K562 (cell line): ENCODE measurements around the gene MYO9A. TPM values are rescaled to one million over a fixed set of nuclear protein-coding genes. Genes with fewer than 3 reads are reported as not detected.

Experiments used
- ATAC-seq: fragments of 200-7000 bp; cut with Tn5 transposase; 3 replicates; pipeline ENCODE4 v1.9.1; 2020; ENCODE audit warnings: moderate library complexity
- BruUV-seq: library from RNA; stranded (reverse); fragments of 400-500 nt; replicated peaks from 2 replicates; lab custom pipeline; 2021; lab: Mats Ljungman, UMichigan
- CTCF ChIA-PET: fragments of 300-600 bp; formaldehyde crosslinking; extraction: SDS; loops from one replicate; lab custom pipeline; 2021; ENCODE audit warnings: low intra/inter-chr PET ratio; lab: Yijun Ruan, JAX
- POLR2A ChIA-PET: fragments of 300-600, 350-650 bp; sonication (Branson Sonifier 250); formaldehyde crosslinking; extraction: SDS; loops from one replicate; lab custom pipeline; 2021; ENCODE audit warnings: antibody characterized with exemption, inconsistent platforms; lab: Yijun Ruan, JAX
- DNase-seq, 4 experiments: peaks; one replicate each; pipeline versions ENCODE4 v3.0.0 to v3.0.0-alpha.2; 2011 to 2018; ENCODE audit warnings: low spot score in 3 of 4, mixed read lengths in 3 of 4; ENCODE audit errors: extremely low read depth in 1 of 4
- FAIRE-seq: peaks from 2 replicates; lab custom pipeline; 2011; peaks lifted over from hg19 to GRCh38; lab: Jason Lieb, UNC
- H2AFZ ChIP-seq: 2 replicates; pipeline ENCODE4 v1.6.0; 2011; ENCODE audit warnings: low read depth, low read length, control low read depth, inconsistent platforms
- H3K27ac ChIP-seq: fragments of 200-600 bp; 3 replicates; pipeline ENCODE4 v1.8.0; 2011; ENCODE audit warnings: low read depth, mild to moderate bottlenecking, control low read depth, inconsistent platforms, low read length, moderate library complexity, mixed read lengths; ENCODE audit errors: extremely low read depth
- H3K27me3 ChIP-seq, 2 experiments: fragments of 300-600 bp in 1 of 2; 2 replicates in 1 of 2; 3 replicates in 1 of 2; pipeline versions ENCODE4 v1.6.0 to v1.8.0; 2011; ENCODE audit warnings: inconsistent platforms in 2 of 2, low read length in 2 of 2, mild to moderate bottlenecking in 1 of 2, mixed read lengths in 1 of 2, moderate library complexity in 1 of 2; ENCODE audit not compliant: control insufficient read depth in 2 of 2, insufficient read depth in 2 of 2
- H3K36me3 ChIP-seq: fragments of 300-600 bp; 3 replicates; pipeline ENCODE4 v1.8.0; 2011; ENCODE audit warnings: mild to moderate bottlenecking, low read length, inconsistent platforms; ENCODE audit not compliant: control insufficient read depth, insufficient read depth
- H3K4me1 ChIP-seq, 2 experiments: fragments of 200-600 bp in 1 of 2; replicated peaks in 1 of 2; 2 replicates in 1 of 2; 3 replicates in 1 of 2; pipeline versions ENCODE4 v1.5.1 to v1.8.0; 2011; ENCODE audit warnings: inconsistent platforms in 2 of 2, low read length in 2 of 2, mild to moderate bottlenecking in 1 of 2, mixed read lengths in 1 of 2, moderate library complexity in 1 of 2; ENCODE audit not compliant: control insufficient read depth in 2 of 2, insufficient read depth in 2 of 2
- H3K4me2 ChIP-seq: 2 replicates; pipeline ENCODE4 v1.6.1; 2011; ENCODE audit warnings: low read length, control low read depth, inconsistent platforms, mixed read lengths; ENCODE audit not compliant: insufficient read depth
- H3K4me3 ChIP-seq: fragments of 200-600 bp; sonication (generic), shearing (Covaris generic); 2 replicates; pipeline ENCODE4 v1.5.1; 2016; ENCODE audit warnings: control low read depth, inconsistent platforms
- H3K79me2 ChIP-seq: fragments of 200-600 bp; 3 replicates; pipeline ENCODE4 v1.8.0; 2011; ENCODE audit warnings: low read length, inconsistent platforms; ENCODE audit not compliant: control insufficient read depth, insufficient read depth
- H3K9ac ChIP-seq, 2 experiments: 2 replicates each; pipeline versions ENCODE4 v1.6.0 to v1.6.1; 2011; ENCODE audit warnings: low read depth in 2 of 2, low read length in 2 of 2, control low read depth in 1 of 2, inconsistent platforms in 1 of 2, mild to moderate bottlenecking in 1 of 2, mixed read lengths in 1 of 2; ENCODE audit not compliant: insufficient read depth in 1 of 2
- H3K9me1 ChIP-seq: one replicate; pipeline ENCODE4 v1.6.0; 2011; ENCODE audit warnings: inconsistent platforms, mild to moderate bottlenecking, low read length, moderate library complexity; ENCODE audit not compliant: control insufficient read depth, insufficient read depth
- H3K9me3 ChIP-seq: replicated peaks from 2 replicates; pipeline ENCODE4 v1.5.1; 2011; ENCODE audit warnings: low read depth, low read length, inconsistent platforms; ENCODE audit not compliant: control insufficient read depth, insufficient read depth
- H4K20me1 ChIP-seq: replicated peaks from 2 replicates; pipeline ENCODE4 v1.6.1; 2011; ENCODE audit warnings: low read length, inconsistent platforms, mixed read lengths; ENCODE audit not compliant: control insufficient read depth, insufficient read depth
- BRF1 ChIP-seq: IDR thresholded peaks from 3 replicates; pipeline ENCODE4 v1.6.1; 2011; ENCODE audit warnings: borderline replicate concordance, mild to moderate bottlenecking; ENCODE audit not compliant: insufficient read length; ENCODE audit errors: extremely low read depth
- CHD2 ChIP-seq: IDR thresholded peaks from 2 replicates; pipeline ENCODE4 v1.6.1; 2011; ENCODE audit warnings: low read depth, low read length
- HDAC8 ChIP-seq: fragments of 450-650 bp; IDR thresholded peaks from 2 replicates; pipeline ENCODE4 v1.6.1; 2016; ENCODE audit warnings: mild to moderate bottlenecking, missing genetic modification characterization, moderate library complexity, missing compliant biosample characterization
- HNRNPLL ChIP-seq: fragments of 200-400 bp; formaldehyde crosslinking; IDR thresholded peaks from 2 replicates; pipeline ENCODE4 v1.6.1; 2017; ENCODE audit warnings: low read length, low read depth, mild to moderate bottlenecking; ENCODE audit not compliant: poor library complexity, severe bottlenecking
- NR1H2 ChIP-seq: sonication (generic); formaldehyde crosslinking; IDR thresholded peaks from 2 replicates; pipeline ENCODE4 v1.4.0; 2020; ENCODE audit warnings: mild to moderate bottlenecking, missing genetic modification reagents
- NUFIP1 ChIP-seq: fragments of 450-650 bp; IDR thresholded peaks from 2 replicates; pipeline ENCODE4 v1.6.1; 2018; ENCODE audit not compliant: partially characterized antibody
- POLR2B ChIP-seq: fragments of 450-650 bp; IDR thresholded peaks from 2 replicates; pipeline ENCODE4 v1.6.1; 2018; ENCODE audit warnings: low read depth; ENCODE audit not compliant: partially characterized antibody
- SRSF9 ChIP-seq: fragments of 200-400 bp; formaldehyde crosslinking; IDR thresholded peaks from 2 replicates; pipeline ENCODE4 v1.6.1; 2017; ENCODE audit warnings: low read depth, low read length, borderline replicate concordance
- TAF7 ChIP-seq: fragments of 450-650 bp; IDR thresholded peaks from 2 replicates; pipeline ENCODE4 v1.6.1; 2016; ENCODE audit warnings: missing genetic modification characterization, missing compliant biosample characterization
- ZNF174 ChIP-seq: fragments of 250-450 bp; sonication (Bioruptor Pico); IDR thresholded peaks from 2 replicates; pipeline ENCODE4 v1.4.0; 2020; ENCODE audit warnings: mild to moderate bottlenecking
- ZNF717 ChIP-seq: fragments of 250-450 bp; sonication (Bioruptor Pico); IDR thresholded peaks from 2 replicates; pipeline ENCODE4 v1.5.0; 2021
- ZNF785 ChIP-seq: fragments of 250-450 bp; sonication (Bioruptor Pico); IDR thresholded peaks from 2 replicates; pipeline ENCODE4 v1.4.0; 2020; ENCODE audit warnings: mild to moderate bottlenecking
- WGBS: fragments of 100-300 bp; shearing (Covaris generic); methylation state at CpG from one replicate; pipeline ENCODE4 v1.1.6; 2016; ENCODE audit warnings: low coverage, mixed read lengths; ENCODE audit not compliant: insufficient coverage; ENCODE audit errors: missing lambda C conversion rate; 5-methylcytosine and 5-hydroxymethylcytosine counted together
- in situ Hi-C: fragments of 300-500 bp; cut with MboI; formaldehyde crosslinking; loops from 4 replicates; pipeline ENCODE4 v1.15.0; 2018; ENCODE audit warnings: inconsistent platforms, mixed read lengths
- intact Hi-C: fragments of 100-400 bp; cut with micrococcal nuclease; formaldehyde crosslinking; loops from 2 replicates; pipeline ENCODE4 v1.14.2; 2022
- polyA plus RNA-seq, 8 experiments: library from polyadenylated mRNA; depleted of rRNA in 4 of 8; stranded (reverse) in 5 of 8; unstranded in 3 of 8; fragments of >200 nt; fragmentation: Nextera tagmentation in 2 of 8; fragmentation: Illumina TruSeq in 1 of 8; extraction: Ambion mirVana in 2 of 8; extraction: Trizol in 1 of 8; gene quantifications; 2 replicates each; pipeline versions ENCODE4 v1.2.1 to v1.2.3, GENCODE V29; 2011 to 2014; ENCODE audit warnings: inconsistent platforms in 1 of 8, missing spikeins in 1 of 8
- total RNA-seq, 7 experiments: library from RNA; depleted of rRNA in 6 of 7; stranded (reverse); fragments of >200 nt in 6 of 7; fragmentation: Illumina TruSeq in 2 of 7; extraction: Trizol in 2 of 7; gene quantifications; 2 replicates each; pipeline versions ENCODE4 v1.2.1 to v1.2.3, GENCODE V29; 2011 to 2021; ENCODE audit warnings: low replicate concordance in 1 of 7
- TF ChIP-seq, protein P1 (sequence below): fragments of 450-650 bp; formaldehyde crosslinking; IDR thresholded peaks from 2 replicates; pipeline ENCODE4 v1.4.0; 2020; ENCODE audit warnings: mild to moderate bottlenecking, moderate library complexity
- TF ChIP-seq, protein P2 (sequence below): fragments of 450-650 bp; IDR thresholded peaks from 2 replicates; pipeline ENCODE4 v1.6.1; 2016; ENCODE audit warnings: mild to moderate bottlenecking

MYO9A gene
- total and polyA plus RNA-seq, 9 of the 15 experiments (the other 6 are each of a cell fraction or from before 2014, with no cell fraction given) = 1.9 to 15.4 (median 5.8) TPM

DNA sequence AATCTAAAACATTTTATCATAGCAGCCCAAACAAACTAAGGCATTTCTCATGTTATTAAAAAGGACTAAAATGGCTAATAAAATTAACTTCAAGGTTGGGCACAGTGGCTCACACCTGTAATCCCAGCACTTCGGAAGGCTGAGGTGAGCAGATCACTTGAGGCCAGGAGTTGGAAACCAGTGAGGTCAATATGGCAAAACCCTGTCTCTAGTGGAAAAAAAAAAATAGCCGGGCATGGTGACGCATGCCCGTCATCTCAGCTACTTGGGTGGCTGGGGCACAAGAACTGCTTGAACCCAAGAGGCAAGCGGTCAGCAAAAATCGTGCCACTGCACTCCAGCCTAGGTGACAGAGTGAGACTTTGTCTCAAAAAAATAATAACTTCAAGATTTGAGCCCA is 197.4 kb downstream of the MYO9A start:
- H3K27ac ChIP-seq = no peak overlapping the region
- H3K79me2 ChIP-seq = no peaks in the 10 kb centered on the region
- H3K4me2 ChIP-seq = no peak overlapping the region
- ChIA-PET POLR2A (interaction anchor here (1.4 kb wide), 1 partner anchor 9 kb away, joined by 3 read pairs; no protein-coding TSS in a partner anchor), CTCF (no interaction called here)
- no peaks in the 10 kb centered on the region for H4K20me1 ChIP-seq
- FAIRE-seq (no peak), ATAC-seq (no peak), DNase-seq (no peak)
- H3K9me3 ChIP-seq = no peaks in the 10 kb centered on the region
- BruUV-seq = no TSS peak
- no peaks in the 10 kb centered on the region for H3K36me3 ChIP-seq
- H3K4me3 ChIP-seq = no peak overlapping the region
- no peaks in the 10 kb centered on the region for H3K27me3 ChIP-seq
- WGBS = 46% methylated on average over 6 of the region's 6 CpGs
- H3K9me1 ChIP-seq = no peaks in the 10 kb centered on the region
- in situ Hi-C loops = no loop called here
- intact Hi-C loops = no loop called here
- no peak overlapping the region for H3K9ac ChIP-seq
- TF ChIP-seq, protein P1, sequence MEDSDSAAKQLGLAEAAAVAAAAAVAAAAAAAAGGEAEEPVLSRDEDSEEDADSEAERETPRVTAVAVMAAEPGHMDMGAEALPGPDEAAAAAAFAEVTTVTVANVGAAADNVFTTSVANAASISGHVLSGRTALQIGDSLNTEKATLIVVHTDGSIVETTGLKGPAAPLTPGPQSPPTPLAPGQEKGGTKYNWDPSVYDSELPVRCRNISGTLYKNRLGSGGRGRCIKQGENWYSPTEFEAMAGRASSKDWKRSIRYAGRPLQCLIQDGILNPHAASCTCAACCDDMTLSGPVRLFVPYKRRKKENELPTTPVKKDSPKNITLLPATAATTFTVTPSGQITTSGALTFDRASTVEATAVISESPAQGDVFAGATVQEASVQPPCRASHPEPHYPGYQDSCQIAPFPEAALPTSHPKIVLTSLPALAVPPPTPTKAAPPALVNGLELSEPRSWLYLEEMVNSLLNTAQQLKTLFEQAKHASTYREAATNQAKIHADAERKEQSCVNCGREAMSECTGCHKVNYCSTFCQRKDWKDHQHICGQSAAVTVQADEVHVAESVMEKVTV (CRISPR knock-in tag) = no peak
- TF ChIP-seq ZNF785 (no peak), SRSF9 (no peak), NR1H2 (CRISPR knock-in tag) (no peak)
- H3K4me1 ChIP-seq = no peaks in the 10 kb centered on the region
- no peak overlapping the region for H2AFZ ChIP-seq

DNA sequence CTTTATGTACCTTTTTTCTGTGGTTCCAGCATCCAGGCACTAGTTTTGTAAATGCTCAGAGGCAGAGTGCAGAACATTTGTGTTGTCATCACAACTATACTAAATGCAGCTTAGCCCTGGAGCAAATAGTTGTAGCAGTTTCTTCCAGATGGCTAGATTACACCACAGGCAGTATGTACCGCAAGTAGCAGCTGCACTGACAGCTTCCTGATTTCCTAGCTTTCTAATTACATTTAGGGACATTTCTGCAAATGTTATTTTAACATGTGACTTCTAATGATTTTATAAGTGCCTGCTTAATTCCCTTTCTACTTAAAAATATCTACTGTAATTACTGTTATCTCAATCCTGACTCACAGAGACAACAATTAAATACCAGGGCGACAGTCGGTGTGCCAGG is 201.1 kb downstream of the MYO9A start:
- BruUV-seq = no TSS peak
- FAIRE-seq = no peak
- H3K27ac ChIP-seq = no peak overlapping the region
- TF ChIP-seq HNRNPLL (no peak), POLR2B (no peak), CHD2 (no peak), ZNF174 (CRISPR knock-in tag) (no peak), HDAC8 (tag) (no peak), ZNF717 (CRISPR knock-in tag) (no peak), NUFIP1 (no peak), TAF7 (tag) (no peak), BRF1 (no peak)
- TF ChIP-seq, protein P2, sequence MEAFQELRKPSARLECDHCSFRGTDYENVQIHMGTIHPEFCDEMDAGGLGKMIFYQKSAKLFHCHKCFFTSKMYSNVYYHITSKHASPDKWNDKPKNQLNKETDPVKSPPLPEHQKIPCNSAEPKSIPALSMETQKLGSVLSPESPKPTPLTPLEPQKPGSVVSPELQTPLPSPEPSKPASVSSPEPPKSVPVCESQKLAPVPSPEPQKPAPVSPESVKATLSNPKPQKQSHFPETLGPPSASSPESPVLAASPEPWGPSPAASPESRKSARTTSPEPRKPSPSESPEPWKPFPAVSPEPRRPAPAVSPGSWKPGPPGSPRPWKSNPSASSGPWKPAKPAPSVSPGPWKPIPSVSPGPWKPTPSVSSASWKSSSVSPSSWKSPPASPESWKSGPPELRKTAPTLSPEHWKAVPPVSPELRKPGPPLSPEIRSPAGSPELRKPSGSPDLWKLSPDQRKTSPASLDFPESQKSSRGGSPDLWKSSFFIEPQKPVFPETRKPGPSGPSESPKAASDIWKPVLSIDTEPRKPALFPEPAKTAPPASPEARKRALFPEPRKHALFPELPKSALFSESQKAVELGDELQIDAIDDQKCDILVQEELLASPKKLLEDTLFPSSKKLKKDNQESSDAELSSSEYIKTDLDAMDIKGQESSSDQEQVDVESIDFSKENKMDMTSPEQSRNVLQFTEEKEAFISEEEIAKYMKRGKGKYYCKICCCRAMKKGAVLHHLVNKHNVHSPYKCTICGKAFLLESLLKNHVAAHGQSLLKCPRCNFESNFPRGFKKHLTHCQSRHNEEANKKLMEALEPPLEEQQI = no peak

More for the DNA sequence above, 201.1 kb downstream of the MYO9A start:
- ChIA-PET CTCF (no interaction called here), POLR2A (interaction anchor here (0.6 kb wide), 1 partner anchor 60 kb away, joined by 3 read pairs; no protein-coding TSS in a partner anchor)
- no peaks in the 10 kb centered on the region for H4K20me1 ChIP-seq
- no peak overlapping the region for H3K4me2 ChIP-seq
- DNase-seq = no peak
- intact Hi-C loops = no loop called here
- no peak overlapping the region for H2AFZ ChIP-seq
- H3K4me3 ChIP-seq = no peak overlapping the region
- H3K79me2 ChIP-seq = no peaks in the 10 kb centered on the region
- no peak for ATAC-seq
- 55% methylated on average over 3 of the region's 3 CpGs for WGBS
- H3K9me1 ChIP-seq = no peaks in the 10 kb centered on the region
- H3K4me1 ChIP-seq = no peaks in the 10 kb centered on the region
- in situ Hi-C loops = no loop called here
- H3K27me3 ChIP-seq = no peaks in the 10 kb centered on the region
- no peaks in the 10 kb centered on the region for H3K36me3 ChIP-seq
- H3K9me3 ChIP-seq = no peaks in the 10 kb centered on the region
- no peak overlapping the region for H3K9ac ChIP-seq
